ENCODE data around the gene PLEKHJ1.

Gene PLEKHJ1

GRCh38 chr19:2269244-2270156, 33.4 kb upstream of the PLEKHJ1 start:
- peak; percentile 98 for DNase-seq

- no peak for DNase-seq
Measured at GRCh38 chr19:2268861-2269243, 32.7 kb upstream of the PLEKHJ1 start.

- no peak for DNase-seq
Measured at GRCh38 chr19:2268480-2268830, 32.3 kb upstream of the PLEKHJ1 start.

- no peak for DNase-seq
Measured at GRCh38 chr19:2266183-2266993, 30.3 kb upstream of the PLEKHJ1 start.

- no peak for DNase-seq
Measured at GRCh38 chr19:2261438-2262172, 25.5 kb upstream of the PLEKHJ1 start.

GRCh38 chr19:2260341-2260805, 24.2 kb upstream of the PLEKHJ1 start:
- DNase-seq: no peak

GRCh38 chr19:2259336-2259735, 23.2 kb upstream of the PLEKHJ1 start:
- no peak for DNase-seq

- no peak for DNase-seq
Measured at GRCh38 chr19:2255982-2256685, 20.0 kb upstream of the PLEKHJ1 start, which contains the start of gene JSRP1. Gene JSRP1, minus strand, starts transcription at chr19:2256417. Its CDS starts 1,103 bp downstream, at chr19:2255314.

GRCh38 chr19:2255112-2255845, 19.1 kb upstream of the PLEKHJ1 start:
- no peak for DNase-seq

- DNase-seq: no peak
Measured at GRCh38 chr19:2254064-2254872, 18.1 kb upstream of the PLEKHJ1 start.

- no peak for DNase-seq
Measured at GRCh38 chr19:2253106-2254063, 17.3 kb upstream of the PLEKHJ1 start.

- DNase-seq: no peak
Measured at GRCh38 chr19:2252797-2253105, 16.6 kb upstream of the PLEKHJ1 start.

- DNase-seq: no peak
Measured at GRCh38 chr19:2252055-2252796, 16.1 kb upstream of the PLEKHJ1 start.

GRCh38 chr19:2251106-2252054, 15.3 kb upstream of the PLEKHJ1 start:
- DNase-seq: no peak

GRCh38 chr19:2250766-2251105, 14.6 kb upstream of the PLEKHJ1 start:
- DNase-seq: no peak

- DNase-seq: no peak
Measured at GRCh38 chr19:2249880-2250765, 14.0 kb upstream of the PLEKHJ1 start.

Data from activated T-cell treated with anti-CD3 and anti-CD28 coated beads for 4 hours (primary cell).